Sigmoid colon (tissue), 3 donors: Measurements from ENCODE around the gene RIPOR3.
A peak's percentile ranks its signal among the peaks of the same experiment; 100 is the strongest.

Experiments used
- CTCF ChIP-seq, 4 experiments: fragments of 450-650 bp in 3 of 4; fragments of 200-600 bp in 1 of 4; IDR thresholded peaks; one replicate each; pipeline ENCODE4 v1.5.1; 2016 to 2019; ENCODE audit warnings: antibody characterized with exemption in 4 of 4, mild to moderate bottlenecking in 3 of 4, moderate library complexity in 2 of 4
- POLR2A ChIP-seq, 2 donors: fragments of 450-650 bp; IDR thresholded peaks; one replicate each; pipeline ENCODE4 v1.6.1; 2016; ENCODE audit warnings: antibody characterized with exemption in 2 of 2, mild to moderate bottlenecking in 2 of 2, moderate library complexity in 2 of 2

GRCh38 chr20:50678169-50678898 is 13.0 kb downstream of the RIPOR3 start:
- TF ChIP-seq CTCF (IDR thresholded peaks at IDR 0.05) = no peak
- TF ChIP-seq POLR2A (IDR thresholded peaks at IDR 0.05) = peak in 1 of 2 donors; percentile 11
